ENCODE results near the gene DEAF1. TPM values are rescaled to one million over a fixed set of nuclear protein-coding genes. Genes with fewer than 3 reads are reported as not detected.
A peak's percentile ranks its signal among the peaks of the same experiment; 100 is the strongest.

The DEAF1 gene
- total and polyA plus RNA-seq, 3 experiments from 2014 or later = 36.3 to 54.6 (median 52.1) TPM

GRCh38 chr11:643849-644738 lies 50.9 kb downstream of the DEAF1 start:
- Mint-ChIP-seq H3K27me3 (peaks cover 4% of the 10 kb centered on the region in 2 donors), H3K27ac (peak overlapping the region in 1 of 8 donors; percentile 24), H3K9me3 (no peaks in the 10 kb centered on the region), H3K36me3 (peaks cover 0 to 19% (median 0%) of the 10 kb centered on the region in 3 donors), H3K4me3 (no peak overlapping the region), H3K4me1 (peaks cover 0 to 5% (median 2%) of the 10 kb centered on the region in 3 donors)
- POLR2A ChIA-PET = no interaction called here
- DNase-seq = no peak
- CTCF ChIA-PET = no interaction called here
- H3K9me3 ChIP-seq (ENCODE audit: low read length) = no peaks in the 10 kb centered on the region
- no peak overlapping the region for H3K27ac ChIP-seq (ENCODE audit: low read depth, low read length)
- H3K36me3 ChIP-seq (ENCODE audit: insufficient read depth, low read length) = no peaks in the 10 kb centered on the region
- H3K4me3 ChIP-seq (ENCODE audit: low read length) = no peak overlapping the region
- H3K27me3 ChIP-seq (ENCODE audit: insufficient read depth, low read length, poor library complexity, severe bottlenecking) = no peaks in the 10 kb centered on the region
- H3K4me1 ChIP-seq (ENCODE audit: insufficient read depth, low read length) = no peaks in the 10 kb centered on the region

- peaks cover 9 to 11% of the 10 kb centered on the region in 2 donors for H3K27me3 Mint-ChIP-seq
- Histone ChIP-seq H3K27ac (ENCODE audit: low read depth, low read length) (no peak overlapping the region), H3K4me3 (ENCODE audit: low read length) (no peak overlapping the region), H3K4me1 (ENCODE audit: insufficient read depth, low read length) (no peaks in the 10 kb centered on the region), H3K36me3 (ENCODE audit: insufficient read depth, low read length) (no peaks in the 10 kb centered on the region), H3K9me3 (ENCODE audit: low read length) (no peaks in the 10 kb centered on the region), H3K27me3 (ENCODE audit: insufficient read depth, low read length, poor library complexity, severe bottlenecking) (peaks cover 5% of the 10 kb centered on the region)
- peak overlapping the region in 1 of 8 donors; percentile 10 for H3K27ac Mint-ChIP-seq
- H3K36me3 Mint-ChIP-seq = peaks cover 0 to 16% (median 0%) of the 10 kb centered on the region in 3 donors
- CTCF ChIA-PET = no interaction called here
- H3K4me1 Mint-ChIP-seq = peaks cover 0 to 12% (median 2%) of the 10 kb centered on the region in 3 donors
- no peak for DNase-seq
- H3K9me3 Mint-ChIP-seq = no peaks in the 10 kb centered on the region
- POLR2A ChIA-PET = no interaction called here
- no peak overlapping the region for H3K4me3 Mint-ChIP-seq
These were observed 51.7 kb downstream of the DEAF1 start for GRCh38 chr11:643366-643765.

GRCh38 chr11:641806-642370 lies 53.1 kb downstream of the DEAF1 start:
- no peaks in the 10 kb centered on the region for H3K9me3 Mint-ChIP-seq
- H3K27ac Mint-ChIP-seq = no peak overlapping the region
- ChIA-PET CTCF (no interaction called here), POLR2A (no interaction called here)
- Histone ChIP-seq H3K36me3 (ENCODE audit: insufficient read depth, low read length) (no peaks in the 10 kb centered on the region), H3K27me3 (ENCODE audit: insufficient read depth, low read length, poor library complexity, severe bottlenecking) (peaks cover 15% of the 10 kb centered on the region), H3K4me1 (ENCODE audit: insufficient read depth, low read length) (no peaks in the 10 kb centered on the region), H3K9me3 (ENCODE audit: low read length) (no peaks in the 10 kb centered on the region), H3K4me3 (ENCODE audit: low read length) (no peak overlapping the region), H3K27ac (ENCODE audit: low read depth, low read length) (no peak overlapping the region)
- peak overlapping the region in 1 of 7 donors; percentile 27 for H3K4me3 Mint-ChIP-seq
- H3K4me1 Mint-ChIP-seq = peaks cover 4 to 19% (median 5%) of the 10 kb centered on the region in 3 donors
- peaks cover 16 to 18% of the 10 kb centered on the region in 2 donors for H3K27me3 Mint-ChIP-seq
- DNase-seq = no peak
- peaks cover 0 to 12% (median 0%) of the 10 kb centered on the region in 3 donors for H3K36me3 Mint-ChIP-seq

GRCh38 chr11:640021-640706 lies 54.9 kb downstream of the DEAF1 start:
- CTCF ChIA-PET = no interaction called here

GRCh38 chr11:639332-639955 lies 55.6 kb downstream of the DEAF1 start:
- Mint-ChIP-seq H3K4me1 (peaks cover 4 to 22% (median 6%) of the 10 kb centered on the region in 3 donors), H3K9me3 (no peaks in the 10 kb centered on the region), H3K36me3 (peaks cover 0 to 9% (median 0%) of the 10 kb centered on the region in 3 donors), H3K27me3 (peaks cover 23 to 30% of the 10 kb centered on the region in 2 donors), H3K4me3 (no peak overlapping the region), H3K27ac (no peak overlapping the region)
- ChIA-PET CTCF (no interaction called here), POLR2A (no interaction called here)
- Histone ChIP-seq H3K27ac (ENCODE audit: low read depth, low read length) (no peak overlapping the region), H3K4me3 (ENCODE audit: low read length) (no peak overlapping the region), H3K36me3 (ENCODE audit: insufficient read depth, low read length) (no peaks in the 10 kb centered on the region), H3K9me3 (ENCODE audit: low read length) (no peaks in the 10 kb centered on the region), H3K4me1 (ENCODE audit: insufficient read depth, low read length) (no peaks in the 10 kb centered on the region), H3K27me3 (ENCODE audit: insufficient read depth, low read length, poor library complexity, severe bottlenecking) (peaks cover 15% of the 10 kb centered on the region)
- DNase-seq = no peak

More at GRCh38 chr11:640021-640706, 54.9 kb downstream of the DEAF1 start:
- H3K9me3 ChIP-seq (ENCODE audit: low read length) = no peaks in the 10 kb centered on the region
- POLR2A ChIA-PET = no interaction called here
- H3K36me3 Mint-ChIP-seq = peaks cover 0 to 9% (median 0%) of the 10 kb centered on the region in 3 donors
- peaks cover 15% of the 10 kb centered on the region for H3K27me3 ChIP-seq (ENCODE audit: insufficient read depth, low read length, poor library complexity, severe bottlenecking)
- H3K27ac ChIP-seq (ENCODE audit: low read depth, low read length) = no peak overlapping the region
- no peak for DNase-seq
- H3K4me1 ChIP-seq (ENCODE audit: insufficient read depth, low read length) = no peaks in the 10 kb centered on the region
- H3K9me3 Mint-ChIP-seq = no peaks in the 10 kb centered on the region
- no peak overlapping the region for H3K27ac Mint-ChIP-seq
- peak overlapping the region in 2 of 7 donors; percentile 52 to 56 for H3K4me3 Mint-ChIP-seq
- H3K27me3 Mint-ChIP-seq = peaks cover 21 to 28% of the 10 kb centered on the region in 2 donors
- no peaks in the 10 kb centered on the region for H3K36me3 ChIP-seq (ENCODE audit: insufficient read depth, low read length)
- peaks cover 4 to 22% (median 6%) of the 10 kb centered on the region in 3 donors for H3K4me1 Mint-ChIP-seq
- no peak overlapping the region for H3K4me3 ChIP-seq (ENCODE audit: low read length)

GRCh38 chr11:638631-639331 lies 56.2 kb downstream of the DEAF1 start:
- Histone ChIP-seq H3K36me3 (ENCODE audit: insufficient read depth, low read length) (no peaks in the 10 kb centered on the region), H3K27me3 (ENCODE audit: insufficient read depth, low read length, poor library complexity, severe bottlenecking) (peaks cover 15% of the 10 kb centered on the region), H3K9me3 (ENCODE audit: low read length) (no peaks in the 10 kb centered on the region), H3K4me3 (ENCODE audit: low read length) (no peak overlapping the region), H3K27ac (ENCODE audit: low read depth, low read length) (no peak overlapping the region), H3K4me1 (ENCODE audit: insufficient read depth, low read length) (no peaks in the 10 kb centered on the region)
- Mint-ChIP-seq H3K27ac (no peak overlapping the region), H3K27me3 (peaks cover 23 to 30% of the 10 kb centered on the region in 2 donors), H3K4me1 (peaks cover 4 to 22% (median 6%) of the 10 kb centered on the region in 3 donors), H3K36me3 (peaks cover 0 to 5% (median 0%) of the 10 kb centered on the region in 3 donors), H3K4me3 (peak overlapping the region in 2 of 7 donors; percentile 9 to 24), H3K9me3 (no peaks in the 10 kb centered on the region)
- ChIA-PET CTCF (interaction anchor here (0.9 kb wide), 1 partner anchor 84 kb away, joined by 3 read pairs; no protein-coding TSS in a partner anchor), POLR2A (interaction anchor here (0.7 to 1.4 kb wide), 2 partner anchors 56 to 84 kb away, joined by 3 read pairs; partner anchors contain the start of gene DEAF1)
- no peak for DNase-seq
